MM.1S (cell line): ENCODE results near the gene C7orf33.

Experiments
- DNase-seq: peaks from one replicate; pipeline ENCODE4 v3.0.0-alpha.2; 2015
- H2AFZ ChIP-seq: fragments of 300-600 bp; sonication (generic); 2 replicates; pipeline ENCODE4 v1.6.0; 2016; ENCODE audit warnings: antibody characterized with exemption, low read length
- H3F3A ChIP-seq: fragments of 300-600 bp; sonication (generic); 2 replicates; pipeline ENCODE4 v1.6.1; 2016; ENCODE audit warnings: mild to moderate bottlenecking, antibody characterized with exemption, low read length, moderate library complexity, mixed read lengths; ENCODE audit not compliant: insufficient read depth
- H3K27ac ChIP-seq: fragments of 300-600 bp; sonication (generic); 2 replicates; pipeline ENCODE4 v1.5.1; 2016; ENCODE audit warnings: mild to moderate bottlenecking, low read length
- H3K27me3 ChIP-seq: fragments of 300-600 bp; sonication (generic); replicated peaks from 2 replicates; pipeline ENCODE4 v1.6.0; 2016; ENCODE audit warnings: low read length; ENCODE audit not compliant: insufficient read depth
- H3K36me3 ChIP-seq: fragments of 300-600 bp; sonication (generic); replicated peaks from 2 replicates; pipeline ENCODE4 v1.6.1; 2016; ENCODE audit warnings: mild to moderate bottlenecking, low read length, mixed read lengths; ENCODE audit not compliant: insufficient read depth
- H3K4me1 ChIP-seq: fragments of 300-600 bp; sonication (generic); 2 replicates; pipeline ENCODE4 v1.6.1; 2016; ENCODE audit warnings: low read length, mixed read lengths
- H3K4me2 ChIP-seq: fragments of 300-600 bp; sonication (generic); 2 replicates; pipeline ENCODE4 v1.6.0; 2016; ENCODE audit warnings: low read depth, low read length
- H3K4me3 ChIP-seq: fragments of 300-600 bp; sonication (generic); 2 replicates; pipeline ENCODE4 v1.5.1; 2016; ENCODE audit warnings: low read length, mixed read lengths
- H3K79me2 ChIP-seq: fragments of 300-600 bp; sonication (generic); 2 replicates; pipeline ENCODE4 v1.6.1; 2016; ENCODE audit warnings: mixed run types, low read length, mixed read lengths
- H3K9ac ChIP-seq: fragments of 300-600 bp; sonication (generic); 2 replicates; pipeline ENCODE4 v1.6.1; 2016; ENCODE audit warnings: low read length, mixed read lengths
- H3K9me2 ChIP-seq: fragments of 300-600 bp; sonication (generic); replicated peaks from 2 replicates; pipeline ENCODE4 v1.6.1; 2016; ENCODE audit warnings: mild to moderate bottlenecking, low read length, mixed read lengths; ENCODE audit not compliant: insufficient read depth
- H3K9me3 ChIP-seq: fragments of 300-600 bp; sonication (generic); replicated peaks from 2 replicates; pipeline ENCODE4 v1.6.1; 2016; ENCODE audit warnings: mild to moderate bottlenecking, low read length, mixed read lengths; ENCODE audit not compliant: insufficient read depth
- H4K20me1 ChIP-seq: fragments of 300-600 bp; sonication (generic); 2 replicates; pipeline ENCODE4 v1.6.1; 2016; ENCODE audit warnings: mild to moderate bottlenecking, low read length, moderate library complexity, mixed read lengths; ENCODE audit not compliant: insufficient read depth
- CTCF ChIP-seq: fragments of 300-600 bp; sonication (generic); IDR thresholded peaks from 2 replicates; pipeline ENCODE4 v1.5.1; 2016; ENCODE audit warnings: antibody characterized with exemption, low read length, mixed read lengths
- EZH2 ChIP-seq: fragments of 300-600 bp; sonication (generic); optimal IDR thresholded peaks from 2 replicates; pipeline ENCODE3; 2017; ENCODE audit warnings: low read depth, mild to moderate bottlenecking, antibody characterized with exemption, low read length, mixed read lengths
- EZH2phosphoT487 ChIP-seq: fragments of 300-600 bp; sonication (generic); IDR thresholded peaks from 2 replicates; pipeline ENCODE4 v1.6.1; 2018; ENCODE audit warnings: antibody characterized with exemption, low read length

Gene C7orf33

GRCh38 chr7:148598351-148598750 is 7.8 kb downstream of the C7orf33 start:
- H2AFZ ChIP-seq: no peak overlapping the region

GRCh38 chr7:148605350-148605749 is 14.8 kb downstream of the C7orf33 start:
- H3F3A ChIP-seq: no peaks in the 10 kb centered on the region
- TF ChIP-seq EZH2phosphoT487: no peak
- TF ChIP-seq EZH2: no peak
- no peak for TF ChIP-seq CTCF
- no peak overlapping the region for H3K9ac ChIP-seq
- H2AFZ ChIP-seq: no peak overlapping the region
- no peak for DNase-seq
- H3K9me2 ChIP-seq: no peaks in the 10 kb centered on the region
- no peaks in the 10 kb centered on the region for H3K4me1 ChIP-seq
- no peak overlapping the region for H3K4me3 ChIP-seq
- H3K79me2 ChIP-seq: no peaks in the 10 kb centered on the region
- no peak overlapping the region for H3K4me2 ChIP-seq
- H3K36me3 ChIP-seq: no peaks in the 10 kb centered on the region
- H4K20me1 ChIP-seq: no peaks in the 10 kb centered on the region
- H3K27me3 ChIP-seq: no peaks in the 10 kb centered on the region
- no peak overlapping the region for H3K27ac ChIP-seq
- H3K9me3 ChIP-seq: no peaks in the 10 kb centered on the region

More at GRCh38 chr7:148598351-148598750, 7.8 kb downstream of the C7orf33 start:
- no peaks in the 10 kb centered on the region for H3F3A ChIP-seq
- no peak for TF ChIP-seq EZH2
- TF ChIP-seq EZH2phosphoT487: no peak
- no peak for TF ChIP-seq CTCF
- no peaks in the 10 kb centered on the region for H3K79me2 ChIP-seq
- H3K9me2 ChIP-seq: no peaks in the 10 kb centered on the region
- no peak overlapping the region for H3K9ac ChIP-seq
- H3K27ac ChIP-seq: no peak overlapping the region
- no peaks in the 10 kb centered on the region for H4K20me1 ChIP-seq
- H3K4me3 ChIP-seq: no peak overlapping the region
- no peak overlapping the region for H3K4me2 ChIP-seq
- no peaks in the 10 kb centered on the region for H3K4me1 ChIP-seq
- DNase-seq: no peak
- no peaks in the 10 kb centered on the region for H3K27me3 ChIP-seq
- no peaks in the 10 kb centered on the region for H3K9me3 ChIP-seq
- H3K36me3 ChIP-seq: no peaks in the 10 kb centered on the region

- Histone ChIP-seq H3K9me3 (no peaks in the 10 kb centered on the region), H3K27me3 (no peaks in the 10 kb centered on the region), H3K9ac (no peak overlapping the region), H2AFZ (no peak overlapping the region), H3K27ac (no peak overlapping the region), H4K20me1 (no peaks in the 10 kb centered on the region), H3K79me2 (no peaks in the 10 kb centered on the region), H3K4me2 (no peak overlapping the region), H3K4me3 (no peak overlapping the region), H3K4me1 (no peaks in the 10 kb centered on the region), H3K36me3 (no peaks in the 10 kb centered on the region), H3K9me2 (no peaks in the 10 kb centered on the region), H3F3A (no peaks in the 10 kb centered on the region)
- TF ChIP-seq CTCF: no peak
- TF ChIP-seq EZH2: no peak
- TF ChIP-seq EZH2phosphoT487: no peak
- no peak for DNase-seq
Measured at GRCh38 chr7:148607151-148607661, 16.6 kb downstream of the C7orf33 start.
